Loucy (cell line): ENCODE measurements around the gene REST.

ENCODE experiments used
- H2AFZ ChIP-seq: fragments of 200-600 bp; sonication (generic); 2 replicates; pipeline ENCODE4 v1.6.0; 2016; ENCODE audit warnings: antibody characterized with exemption, mild to moderate bottlenecking, low read length, moderate library complexity
- H3F3A ChIP-seq: fragments of 200-600 bp; 2 replicates; pipeline ENCODE4 v1.6.0; 2016; ENCODE audit warnings: antibody characterized with exemption, low read depth, mild to moderate bottlenecking
- H3K27me3 ChIP-seq: fragments of 200-600 bp; sonication (generic); 2 replicates; pipeline ENCODE4 v1.6.1; 2014; ENCODE audit warnings: low read length, mild to moderate bottlenecking; ENCODE audit not compliant: insufficient read depth, poor library complexity, severe bottlenecking
- H3K36me3 ChIP-seq: fragments of 200-600 bp; sonication (generic); 2 replicates; pipeline ENCODE4 v1.6.1; 2016; ENCODE audit warnings: low read length; ENCODE audit not compliant: insufficient read depth
- H3K4me1 ChIP-seq: fragments of 200-600 bp; sonication (generic); 2 replicates; pipeline ENCODE4 v1.5.1; 2014; ENCODE audit warnings: low read length, mild to moderate bottlenecking; ENCODE audit not compliant: insufficient read depth, poor library complexity, severe bottlenecking
- H3K4me2 ChIP-seq: fragments of 200-600 bp; sonication (generic); 2 replicates; pipeline ENCODE4 v1.6.0; 2014; ENCODE audit warnings: antibody characterized with exemption, low read length, low read depth, mild to moderate bottlenecking; ENCODE audit not compliant: poor library complexity, severe bottlenecking
- H3K4me3 ChIP-seq: fragments of 200-600 bp; sonication (generic); 2 replicates; pipeline ENCODE4 v1.5.1; 2014; ENCODE audit warnings: low read length, mild to moderate bottlenecking, mixed read lengths; ENCODE audit not compliant: poor library complexity, severe bottlenecking
- H3K79me2 ChIP-seq: fragments of 200-600 bp; sonication (generic); 2 replicates; pipeline ENCODE4 v1.6.1; 2014; ENCODE audit warnings: low read length; ENCODE audit not compliant: insufficient read depth
- H3K9ac ChIP-seq: fragments of 200-600 bp; sonication (generic); 2 replicates; pipeline ENCODE4 v1.6.0; 2014; ENCODE audit warnings: mild to moderate bottlenecking, low read depth, low read length, moderate library complexity; ENCODE audit not compliant: poor library complexity, severe bottlenecking
- H3K9me2 ChIP-seq: fragments of 200-600 bp; sonication (generic); replicated peaks from 2 replicates; pipeline ENCODE4 v1.6.1; 2016; ENCODE audit warnings: low read depth, low read length, mixed read lengths
- H3K9me3 ChIP-seq: fragments of 200-600 bp; sonication (generic); 2 replicates; pipeline ENCODE4 v1.6.1; 2014; ENCODE audit warnings: mild to moderate bottlenecking, antibody characterized with exemption, low read length, low read depth; ENCODE audit not compliant: insufficient read depth
- H4K20me1 ChIP-seq: fragments of 200-600 bp; sonication (generic); 2 replicates; pipeline ENCODE4 v1.6.0; 2014; ENCODE audit warnings: antibody characterized with exemption, low read length, mild to moderate bottlenecking; ENCODE audit not compliant: insufficient read depth, poor library complexity, severe bottlenecking
- EZH2phosphoT487 ChIP-seq: fragments of 200-600 bp; IDR thresholded peaks from 2 replicates; pipeline ENCODE4 v1.6.1; 2018; ENCODE audit warnings: antibody characterized with exemption, mild to moderate bottlenecking, moderate library complexity, borderline replicate concordance
- TF ChIP-seq, protein P1 (sequence below): fragments of 200-600 bp; sonication (generic); conservative IDR thresholded peaks from 2 replicates; pipeline ENCODE4 v1.5.1; 2014; ENCODE audit warnings: mild to moderate bottlenecking, antibody characterized with exemption, low read length

The REST gene

GRCh38 chr4:56953680-56954520 is 46.2 kb downstream of the REST start:
- H4K20me1 ChIP-seq: no peaks in the 10 kb centered on the region
- no peaks in the 10 kb centered on the region for H3K9me3 ChIP-seq
- H3K9me2 ChIP-seq: no peaks in the 10 kb centered on the region
- H3K27me3 ChIP-seq: no peaks in the 10 kb centered on the region
- H3K4me1 ChIP-seq: no peaks in the 10 kb centered on the region
- no peak overlapping the region for H3K4me2 ChIP-seq
- no peaks in the 10 kb centered on the region for H3K79me2 ChIP-seq
- TF ChIP-seq, protein P1, sequence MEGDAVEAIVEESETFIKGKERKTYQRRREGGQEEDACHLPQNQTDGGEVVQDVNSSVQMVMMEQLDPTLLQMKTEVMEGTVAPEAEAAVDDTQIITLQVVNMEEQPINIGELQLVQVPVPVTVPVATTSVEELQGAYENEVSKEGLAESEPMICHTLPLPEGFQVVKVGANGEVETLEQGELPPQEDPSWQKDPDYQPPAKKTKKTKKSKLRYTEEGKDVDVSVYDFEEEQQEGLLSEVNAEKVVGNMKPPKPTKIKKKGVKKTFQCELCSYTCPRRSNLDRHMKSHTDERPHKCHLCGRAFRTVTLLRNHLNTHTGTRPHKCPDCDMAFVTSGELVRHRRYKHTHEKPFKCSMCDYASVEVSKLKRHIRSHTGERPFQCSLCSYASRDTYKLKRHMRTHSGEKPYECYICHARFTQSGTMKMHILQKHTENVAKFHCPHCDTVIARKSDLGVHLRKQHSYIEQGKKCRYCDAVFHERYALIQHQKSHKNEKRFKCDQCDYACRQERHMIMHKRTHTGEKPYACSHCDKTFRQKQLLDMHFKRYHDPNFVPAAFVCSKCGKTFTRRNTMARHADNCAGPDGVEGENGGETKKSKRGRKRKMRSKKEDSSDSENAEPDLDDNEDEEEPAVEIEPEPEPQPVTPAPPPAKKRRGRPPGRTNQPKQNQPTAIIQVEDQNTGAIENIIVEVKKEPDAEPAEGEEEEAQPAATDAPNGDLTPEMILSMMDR: no peak
- no peak for TF ChIP-seq EZH2phosphoT487
- no peak overlapping the region for H3K4me3 ChIP-seq
- no peaks in the 10 kb centered on the region for H3K36me3 ChIP-seq
- no peaks in the 10 kb centered on the region for H3F3A ChIP-seq
- H2AFZ ChIP-seq: no peak overlapping the region
- H3K9ac ChIP-seq: no peak overlapping the region

GRCh38 chr4:56958111-56958517 is 50.4 kb downstream of the REST start:
- Histone ChIP-seq H3K27me3 (no peaks in the 10 kb centered on the region), H3K79me2 (no peaks in the 10 kb centered on the region), H3K4me1 (no peaks in the 10 kb centered on the region), H3K4me2 (no peak overlapping the region), H3K9me3 (no peaks in the 10 kb centered on the region), H3K9me2 (no peaks in the 10 kb centered on the region), H3K9ac (no peak overlapping the region), H3K4me3 (no peak overlapping the region), H2AFZ (no peak overlapping the region), H3F3A (no peaks in the 10 kb centered on the region), H3K36me3 (peaks cover under 1% of the 10 kb centered on the region; the same call in 1 of the 2 replicates), H4K20me1 (no peaks in the 10 kb centered on the region)
- TF ChIP-seq, protein P1: no peak
- TF ChIP-seq EZH2phosphoT487: no peak

GRCh38 chr4:56959100-56959499 is 51.4 kb downstream of the REST start:
- no peaks in the 10 kb centered on the region for H4K20me1 ChIP-seq
- H3K27me3 ChIP-seq: no peaks in the 10 kb centered on the region
- no peaks in the 10 kb centered on the region for H3K79me2 ChIP-seq
- no peak overlapping the region for H3K9ac ChIP-seq
- TF ChIP-seq EZH2phosphoT487: no peak
- TF ChIP-seq, protein P1: no peak
- peaks cover 6% of the 10 kb centered on the region; the same call in 1 of the 2 replicates for H3K36me3 ChIP-seq
- H2AFZ ChIP-seq: no peak overlapping the region
- no peaks in the 10 kb centered on the region for H3F3A ChIP-seq
- H3K4me3 ChIP-seq: no peak overlapping the region
- no peaks in the 10 kb centered on the region for H3K9me3 ChIP-seq
- no peak overlapping the region for H3K4me2 ChIP-seq
- no peaks in the 10 kb centered on the region for H3K4me1 ChIP-seq
- no peaks in the 10 kb centered on the region for H3K9me2 ChIP-seq
